Measurements from ENCODE around the gene PROX1. TPM values are rescaled to one million over a fixed set of nuclear protein-coding genes. Genes with fewer than 3 reads are reported as not detected.

PROX1 gene
- total RNA-seq, 2 donors from 2014 or later: 0.21 to 4.3 TPM

DNA sequence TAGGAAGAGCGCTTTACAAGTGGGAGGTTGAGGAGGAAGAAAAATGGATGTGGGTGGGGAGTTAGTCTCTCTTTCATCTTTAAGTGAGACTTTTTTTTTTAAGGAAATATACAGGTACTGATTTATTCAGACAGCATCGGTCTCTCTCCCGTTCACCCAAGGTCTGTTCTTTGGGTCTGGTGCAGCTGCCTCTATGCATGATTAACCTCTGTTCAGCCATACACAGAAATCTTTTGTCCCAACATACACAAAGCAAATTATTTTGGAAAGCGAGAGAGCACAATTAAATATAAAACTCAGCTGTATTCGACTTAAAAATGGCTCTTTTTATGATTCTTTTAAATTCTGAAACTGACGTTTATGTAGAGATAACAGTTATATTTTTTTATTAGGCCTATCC lies 11.0 kb downstream of the PROX1 start:
- no peak overlapping the region for H3K27ac ChIP-seq
- no peak for ATAC-seq (ENCODE audit: insufficient number of reproducible peaks, low FRiP score, low read depth)
- no peak for DNase-seq (ENCODE audit: low spot score)
- TF ChIP-seq, protein P1, sequence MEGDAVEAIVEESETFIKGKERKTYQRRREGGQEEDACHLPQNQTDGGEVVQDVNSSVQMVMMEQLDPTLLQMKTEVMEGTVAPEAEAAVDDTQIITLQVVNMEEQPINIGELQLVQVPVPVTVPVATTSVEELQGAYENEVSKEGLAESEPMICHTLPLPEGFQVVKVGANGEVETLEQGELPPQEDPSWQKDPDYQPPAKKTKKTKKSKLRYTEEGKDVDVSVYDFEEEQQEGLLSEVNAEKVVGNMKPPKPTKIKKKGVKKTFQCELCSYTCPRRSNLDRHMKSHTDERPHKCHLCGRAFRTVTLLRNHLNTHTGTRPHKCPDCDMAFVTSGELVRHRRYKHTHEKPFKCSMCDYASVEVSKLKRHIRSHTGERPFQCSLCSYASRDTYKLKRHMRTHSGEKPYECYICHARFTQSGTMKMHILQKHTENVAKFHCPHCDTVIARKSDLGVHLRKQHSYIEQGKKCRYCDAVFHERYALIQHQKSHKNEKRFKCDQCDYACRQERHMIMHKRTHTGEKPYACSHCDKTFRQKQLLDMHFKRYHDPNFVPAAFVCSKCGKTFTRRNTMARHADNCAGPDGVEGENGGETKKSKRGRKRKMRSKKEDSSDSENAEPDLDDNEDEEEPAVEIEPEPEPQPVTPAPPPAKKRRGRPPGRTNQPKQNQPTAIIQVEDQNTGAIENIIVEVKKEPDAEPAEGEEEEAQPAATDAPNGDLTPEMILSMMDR (IDR thresholded peaks at IDR 0.05): no peak
- H3K27me3 ChIP-seq (replicated peaks; ENCODE audit: insufficient read depth): no peaks in the 10 kb centered on the region
- H3K4me1 ChIP-seq (ENCODE audit: control insufficient read depth in 1 of 2, low read depth in 2 of 2): no peaks in the 10 kb centered on the region
- H3K9me3 ChIP-seq: no peaks in the 10 kb centered on the region
- H3K36me3 ChIP-seq: no peaks in the 10 kb centered on the region
- no peak overlapping the region for H3K4me3 ChIP-seq

DNA sequence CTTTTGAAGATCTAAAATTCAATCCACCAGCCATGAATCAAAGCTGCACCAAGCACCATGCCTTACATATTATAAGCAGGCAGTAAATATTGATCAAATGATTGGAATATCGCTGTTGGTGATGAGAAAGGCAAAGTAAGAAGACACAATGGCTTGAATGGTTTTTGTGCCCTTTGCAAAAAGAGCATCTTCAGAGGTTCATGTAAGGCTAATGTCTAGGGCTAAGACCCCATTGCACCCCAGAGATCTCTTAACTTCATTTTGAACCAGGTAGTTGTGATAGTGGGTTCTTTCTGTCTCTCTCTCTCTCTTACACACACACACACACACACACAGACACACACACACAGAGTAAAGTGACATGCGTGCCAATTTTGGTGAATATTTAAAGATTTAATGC lies 12.0 kb downstream of the PROX1 start:
- Histone ChIP-seq H3K27me3 (replicated peaks; ENCODE audit: insufficient read depth) (no peaks in the 10 kb centered on the region), H3K9me3 (no peaks in the 10 kb centered on the region), H3K4me1 (ENCODE audit: control insufficient read depth in 1 of 2, low read depth in 2 of 2) (no peaks in the 10 kb centered on the region), H3K36me3 (no peaks in the 10 kb centered on the region), H3K27ac (no peak overlapping the region), H3K4me3 (no peak overlapping the region)
- DNase-seq (ENCODE audit: low spot score): no peak
- TF ChIP-seq, protein P1 (IDR thresholded peaks at IDR 0.05): no peak
- ATAC-seq (ENCODE audit: insufficient number of reproducible peaks, low FRiP score, low read depth): no peak

DNA sequence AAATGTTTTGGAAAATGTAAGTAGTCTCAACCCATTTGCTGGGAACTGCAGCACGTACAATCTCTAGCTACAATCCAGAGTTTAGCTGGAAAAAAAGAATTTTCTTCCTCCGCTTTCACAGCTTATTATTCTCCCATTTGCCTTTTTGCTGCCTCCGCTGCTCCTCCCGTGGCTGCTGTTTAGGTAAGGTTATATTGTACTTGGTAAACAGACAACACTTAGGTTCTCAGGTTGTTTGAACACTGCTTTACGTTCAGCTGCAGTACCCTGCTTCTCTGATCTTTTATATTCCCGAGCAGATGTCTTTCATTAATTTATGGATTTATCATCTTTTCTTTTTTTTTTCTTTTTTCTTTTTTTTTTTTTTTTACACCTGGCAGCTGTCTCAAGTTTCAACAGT lies 14.3 kb downstream of the PROX1 start:
- no peak overlapping the region for H3K27ac ChIP-seq
- no peaks in the 10 kb centered on the region for H3K4me1 ChIP-seq (ENCODE audit: control insufficient read depth in 1 of 2, low read depth in 2 of 2)
- TF ChIP-seq, protein P1 (IDR thresholded peaks at IDR 0.05): no peak
- H3K4me3 ChIP-seq: no peak overlapping the region
- H3K27me3 ChIP-seq (replicated peaks; ENCODE audit: insufficient read depth): no peaks in the 10 kb centered on the region
- no peak for DNase-seq (ENCODE audit: low spot score)
- no peaks in the 10 kb centered on the region for H3K9me3 ChIP-seq
- ATAC-seq (ENCODE audit: insufficient number of reproducible peaks, low FRiP score, low read depth): no peak
- no peaks in the 10 kb centered on the region for H3K36me3 ChIP-seq

DNA sequence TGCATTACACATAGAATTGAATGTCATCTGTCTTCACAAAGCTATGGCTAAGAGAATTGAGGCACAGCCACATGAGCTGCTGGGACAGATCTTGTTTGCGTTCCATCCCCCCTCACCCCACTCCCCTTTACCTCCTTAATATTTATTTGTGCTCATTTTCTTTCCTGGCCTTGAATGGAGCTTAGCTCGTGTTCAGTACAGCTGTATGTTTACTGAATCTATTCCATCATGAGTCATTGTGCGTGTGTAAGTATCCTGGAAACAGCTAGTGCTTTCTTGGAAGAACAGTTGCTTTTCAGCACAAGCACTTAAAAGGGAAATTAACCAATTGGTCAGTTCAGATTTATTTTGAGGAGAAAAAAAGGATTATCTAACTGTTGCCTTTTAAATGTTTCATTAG lies 14.7 kb downstream of the PROX1 start:
- ATAC-seq (ENCODE audit: insufficient number of reproducible peaks, low FRiP score, low read depth): no peak
- H3K9me3 ChIP-seq: no peaks in the 10 kb centered on the region

DNA sequence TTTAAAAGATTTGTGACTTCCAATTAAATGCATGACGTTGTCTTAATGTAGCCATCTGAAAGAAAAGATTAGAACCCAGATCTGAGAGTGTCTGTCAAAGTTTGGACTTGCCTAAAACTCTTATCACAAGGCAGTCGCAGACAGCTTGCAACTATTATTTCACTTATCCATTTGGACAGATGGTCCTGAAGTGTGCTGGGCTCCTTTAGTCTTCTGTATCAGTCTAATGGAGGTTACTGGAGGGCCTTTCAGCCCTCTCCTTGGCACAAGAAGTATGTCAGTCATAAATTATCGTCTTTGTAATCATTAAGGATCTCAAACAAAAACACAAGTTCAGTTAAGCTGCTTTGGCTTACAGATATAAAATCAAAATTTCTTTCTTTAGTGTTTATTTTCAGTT lies 15.5 kb downstream of the PROX1 start:
- Histone ChIP-seq H3K36me3 (no peaks in the 10 kb centered on the region), H3K4me1 (ENCODE audit: control insufficient read depth in 1 of 2, low read depth in 2 of 2) (no peaks in the 10 kb centered on the region), H3K27me3 (replicated peaks; ENCODE audit: insufficient read depth) (no peaks in the 10 kb centered on the region), H3K27ac (no peak overlapping the region), H3K4me3 (no peak overlapping the region), H3K9me3 (no peaks in the 10 kb centered on the region)
- DNase-seq (ENCODE audit: low spot score) (no peak), ATAC-seq (ENCODE audit: insufficient number of reproducible peaks, low FRiP score, low read depth) (no peak)
- TF ChIP-seq, protein P1 (IDR thresholded peaks at IDR 0.05): no peak

More for the DNA sequence above, 14.7 kb downstream of the PROX1 start:
- DNase-seq (ENCODE audit: low spot score): no peak
- TF ChIP-seq, protein P1 (IDR thresholded peaks at IDR 0.05): no peak
- Histone ChIP-seq H3K4me3 (no peak overlapping the region), H3K27me3 (replicated peaks; ENCODE audit: insufficient read depth) (no peaks in the 10 kb centered on the region), H3K36me3 (no peaks in the 10 kb centered on the region), H3K27ac (no peak overlapping the region), H3K4me1 (ENCODE audit: control insufficient read depth in 1 of 2, low read depth in 2 of 2) (no peaks in the 10 kb centered on the region)
